GM06990 (cell line): Measurements from ENCODE around the gene CLEC4C.

Experiments
- DNase-seq: peaks from one replicate; pipeline ENCODE4 v3.0.0-alpha.2; 2011; ENCODE audit not compliant: insufficient read length; ENCODE audit errors: extremely low read depth
- H3K27me3 ChIP-seq: replicated peaks from 2 replicates; pipeline ENCODE4 v1.6.0; 2011; ENCODE audit warnings: low read length; ENCODE audit not compliant: control insufficient read depth, insufficient read depth
- H3K36me3 ChIP-seq: 2 replicates; pipeline ENCODE4 v1.5.1; 2011; ENCODE audit warnings: low read length; ENCODE audit not compliant: control insufficient read depth, insufficient read depth
- H3K4me3 ChIP-seq: replicated peaks from 2 replicates; pipeline ENCODE4 v1.5.1; 2011; ENCODE audit warnings: low read depth, mild to moderate bottlenecking, control low read depth, low read length
- TF ChIP-seq, protein P1 (sequence below): IDR thresholded peaks from 2 replicates; pipeline ENCODE4 v1.5.1; 2011; ENCODE audit warnings: low read length, control low read depth, mild to moderate bottlenecking, inconsistent platforms; ENCODE audit not compliant: insufficient read depth, poor library complexity, severe bottlenecking

The CLEC4C gene

DNA sequence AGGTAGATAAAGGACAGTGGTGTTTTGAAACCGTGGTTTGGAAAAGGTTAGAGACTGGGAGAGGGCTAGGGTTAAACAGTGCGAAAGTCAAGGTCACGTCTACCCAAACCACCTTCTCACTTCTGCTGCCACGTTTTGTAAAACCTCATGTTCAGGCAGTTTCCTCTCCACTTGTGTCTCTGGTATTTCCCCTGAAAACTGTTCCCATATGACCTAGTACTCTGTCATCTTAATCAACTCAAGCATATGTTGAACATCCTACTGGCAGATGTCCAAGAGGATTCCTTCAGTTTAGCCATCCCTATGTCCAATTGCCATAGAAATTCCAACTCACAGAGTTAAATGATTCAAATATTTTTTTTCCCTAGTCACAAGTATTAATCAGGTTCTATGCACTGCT lies 17.4 kb downstream of the CLEC4C start:
- Histone ChIP-seq H3K27me3 (no peaks in the 10 kb centered on the region), H3K4me3 (no peak overlapping the region), H3K36me3 (no peaks in the 10 kb centered on the region)
- no peak for DNase-seq
- TF ChIP-seq, protein P1, sequence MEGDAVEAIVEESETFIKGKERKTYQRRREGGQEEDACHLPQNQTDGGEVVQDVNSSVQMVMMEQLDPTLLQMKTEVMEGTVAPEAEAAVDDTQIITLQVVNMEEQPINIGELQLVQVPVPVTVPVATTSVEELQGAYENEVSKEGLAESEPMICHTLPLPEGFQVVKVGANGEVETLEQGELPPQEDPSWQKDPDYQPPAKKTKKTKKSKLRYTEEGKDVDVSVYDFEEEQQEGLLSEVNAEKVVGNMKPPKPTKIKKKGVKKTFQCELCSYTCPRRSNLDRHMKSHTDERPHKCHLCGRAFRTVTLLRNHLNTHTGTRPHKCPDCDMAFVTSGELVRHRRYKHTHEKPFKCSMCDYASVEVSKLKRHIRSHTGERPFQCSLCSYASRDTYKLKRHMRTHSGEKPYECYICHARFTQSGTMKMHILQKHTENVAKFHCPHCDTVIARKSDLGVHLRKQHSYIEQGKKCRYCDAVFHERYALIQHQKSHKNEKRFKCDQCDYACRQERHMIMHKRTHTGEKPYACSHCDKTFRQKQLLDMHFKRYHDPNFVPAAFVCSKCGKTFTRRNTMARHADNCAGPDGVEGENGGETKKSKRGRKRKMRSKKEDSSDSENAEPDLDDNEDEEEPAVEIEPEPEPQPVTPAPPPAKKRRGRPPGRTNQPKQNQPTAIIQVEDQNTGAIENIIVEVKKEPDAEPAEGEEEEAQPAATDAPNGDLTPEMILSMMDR = no peak

DNA sequence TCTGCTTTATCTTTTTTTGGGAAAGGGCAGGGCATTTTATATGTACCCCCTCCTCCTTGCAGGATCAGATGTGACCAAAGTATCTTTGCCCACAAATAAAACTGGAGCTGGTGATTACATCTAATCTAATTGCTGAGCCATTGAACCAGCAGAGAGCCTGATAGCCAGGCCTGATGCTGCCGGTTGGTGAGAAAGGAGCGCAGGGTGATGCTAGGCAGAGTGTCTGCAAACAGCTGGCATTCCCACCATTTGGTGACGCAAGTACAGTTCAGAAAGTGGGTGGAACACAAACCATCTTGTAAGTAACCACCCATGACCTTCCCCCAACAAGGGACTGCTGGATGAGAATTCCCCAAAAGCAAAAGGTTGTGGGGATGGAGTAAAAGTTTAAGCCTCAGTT lies 23.2 kb downstream of the CLEC4C start:
- TF ChIP-seq, protein P1 = no peak
- H3K27me3 ChIP-seq = no peaks in the 10 kb centered on the region
- no peak for DNase-seq
- no peaks in the 10 kb centered on the region for H3K36me3 ChIP-seq
- H3K4me3 ChIP-seq = no peak overlapping the region

DNA sequence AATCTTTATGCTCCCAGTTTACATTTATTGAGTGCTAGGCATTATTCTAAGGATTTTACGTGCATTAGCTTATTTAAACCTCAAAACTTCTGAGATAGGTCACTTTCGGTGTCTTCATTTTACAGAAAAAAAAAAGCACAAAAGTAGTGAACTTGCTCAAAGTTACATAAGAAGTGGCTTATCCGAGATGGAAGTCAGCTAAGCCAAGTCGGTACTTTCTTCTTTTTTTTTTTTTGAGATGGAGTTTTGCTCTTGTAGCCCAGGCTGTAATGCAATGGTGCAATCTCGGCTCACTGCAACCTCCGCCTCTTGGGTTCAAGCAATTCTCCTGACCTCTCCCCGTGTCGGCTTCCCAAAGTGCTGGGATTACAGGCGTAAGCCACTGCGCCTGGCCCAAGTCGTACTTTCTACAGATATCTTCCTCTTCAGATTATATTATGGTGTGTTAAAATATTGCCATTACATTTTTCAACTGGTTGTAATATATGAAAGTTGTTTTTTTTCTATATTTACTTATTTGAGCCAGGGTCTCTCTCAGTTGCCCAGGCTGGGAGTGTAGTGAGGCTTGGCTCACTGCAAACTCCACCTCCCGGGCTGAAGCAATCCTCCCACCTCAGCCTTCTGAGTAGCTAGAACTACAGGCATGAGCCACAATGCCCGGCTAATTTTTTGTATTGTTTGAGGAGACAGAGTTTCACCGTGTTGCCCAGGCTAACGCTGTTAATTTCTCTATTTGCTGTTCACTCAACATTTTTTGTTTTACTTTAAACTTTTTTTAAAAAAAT lies 27.0 kb downstream of the CLEC4C start:
- Histone ChIP-seq H3K36me3 (no peaks in the 10 kb centered on the region), H3K27me3 (no peaks in the 10 kb centered on the region), H3K4me3 (no peak overlapping the region)
- DNase-seq = no peak
- TF ChIP-seq, protein P1 = no peak

DNA sequence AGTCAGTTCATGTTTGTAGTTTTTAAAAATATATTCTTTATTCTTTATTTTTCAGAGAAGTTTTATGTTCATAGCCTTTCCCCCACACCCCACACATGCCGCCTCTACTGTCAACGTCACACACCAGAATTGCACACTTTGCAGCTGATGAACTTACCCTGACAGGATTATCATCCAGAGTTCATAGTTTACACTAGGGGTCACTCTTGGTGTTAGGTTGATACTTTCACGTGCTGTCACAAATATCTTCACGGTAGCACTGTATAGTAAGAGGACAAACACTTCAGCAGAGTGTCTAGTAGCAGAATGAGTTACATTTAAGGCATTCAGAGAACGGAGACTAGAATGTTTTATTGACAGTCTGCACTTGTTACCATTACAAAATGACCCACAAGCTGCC lies 30.8 kb downstream of the CLEC4C start:
- TF ChIP-seq, protein P1 = peak; percentile 41
- no peaks in the 10 kb centered on the region for H3K27me3 ChIP-seq
- H3K36me3 ChIP-seq = no peaks in the 10 kb centered on the region
- H3K4me3 ChIP-seq = no peak overlapping the region
- no peak for DNase-seq

DNA sequence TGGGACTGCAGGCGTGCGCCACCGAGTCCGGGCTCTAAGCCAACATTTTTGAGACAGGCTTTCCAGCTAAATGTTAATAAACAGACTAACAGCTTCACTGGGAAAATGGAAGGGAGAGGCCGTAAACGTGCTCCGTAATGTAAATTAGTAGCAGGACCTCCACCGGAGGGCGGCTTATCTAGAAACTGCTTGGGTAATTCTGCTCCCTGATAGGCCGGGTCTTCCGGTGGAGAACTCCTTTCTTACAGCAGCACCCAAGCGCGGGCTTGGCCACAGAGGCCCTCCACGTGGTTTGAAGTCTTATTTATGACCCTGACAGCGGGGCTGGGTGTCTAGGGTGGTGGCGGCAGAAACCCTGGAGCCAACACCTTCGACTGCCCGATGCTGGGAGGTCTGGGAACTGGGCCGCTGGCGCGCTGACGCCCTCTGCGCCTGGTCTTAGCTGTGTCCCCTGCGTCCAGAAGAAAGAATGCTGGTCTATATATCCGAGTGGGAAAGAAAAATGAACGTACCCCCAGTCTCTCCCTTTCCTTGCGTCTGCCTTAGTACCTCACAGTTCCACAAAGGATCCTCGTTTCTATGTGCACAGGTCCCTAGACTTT lies 34.2 kb downstream of the CLEC4C start:
- no peak overlapping the region for H3K4me3 ChIP-seq
- TF ChIP-seq, protein P1 = no peak
- H3K36me3 ChIP-seq = no peaks in the 10 kb centered on the region
- no peaks in the 10 kb centered on the region for H3K27me3 ChIP-seq
- no peak for DNase-seq

DNA sequence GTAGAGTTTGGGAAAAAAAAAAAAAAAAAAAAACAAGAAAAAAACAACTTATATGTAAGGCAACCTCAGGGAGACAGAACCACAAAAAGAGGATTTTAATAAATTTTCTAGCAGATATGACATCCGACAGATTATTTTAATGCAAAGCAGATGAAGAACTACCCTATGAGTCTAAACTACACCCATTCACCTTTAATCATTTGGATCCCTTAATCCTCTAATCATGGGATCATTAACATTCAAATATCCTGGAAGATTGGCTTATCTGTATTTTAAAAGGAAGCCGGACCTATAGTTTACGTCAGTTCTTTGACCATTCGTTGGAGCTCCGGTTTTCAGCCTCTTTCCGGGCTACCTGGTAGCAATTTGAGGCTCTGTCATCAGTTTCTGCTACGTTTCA lies 36.0 kb downstream of the CLEC4C start, which contains the start of gene DPPA3:
DPPA3 (plus strand) TSS at position 301 of the 400 bp plus-strand sequence. CDS start 138 bp downstream, outside the sequence.
- Histone ChIP-seq H3K36me3 (no peaks in the 10 kb centered on the region), H3K27me3 (no peaks in the 10 kb centered on the region), H3K4me3 (no peak within 1 kb of the TSS)
- no peak for DNase-seq
- TF ChIP-seq, protein P1 = no peak
